Measurements from ENCODE around the gene OTUB2.
A peak's percentile ranks its signal among the peaks of the same experiment; 100 is the strongest.
"Not testable (repeated sequence)": the region's sequence is repeated elsewhere in the genome, so short reads cannot be mapped to it uniquely, and the experiment has no call there.

OTUB2 gene

DNA sequence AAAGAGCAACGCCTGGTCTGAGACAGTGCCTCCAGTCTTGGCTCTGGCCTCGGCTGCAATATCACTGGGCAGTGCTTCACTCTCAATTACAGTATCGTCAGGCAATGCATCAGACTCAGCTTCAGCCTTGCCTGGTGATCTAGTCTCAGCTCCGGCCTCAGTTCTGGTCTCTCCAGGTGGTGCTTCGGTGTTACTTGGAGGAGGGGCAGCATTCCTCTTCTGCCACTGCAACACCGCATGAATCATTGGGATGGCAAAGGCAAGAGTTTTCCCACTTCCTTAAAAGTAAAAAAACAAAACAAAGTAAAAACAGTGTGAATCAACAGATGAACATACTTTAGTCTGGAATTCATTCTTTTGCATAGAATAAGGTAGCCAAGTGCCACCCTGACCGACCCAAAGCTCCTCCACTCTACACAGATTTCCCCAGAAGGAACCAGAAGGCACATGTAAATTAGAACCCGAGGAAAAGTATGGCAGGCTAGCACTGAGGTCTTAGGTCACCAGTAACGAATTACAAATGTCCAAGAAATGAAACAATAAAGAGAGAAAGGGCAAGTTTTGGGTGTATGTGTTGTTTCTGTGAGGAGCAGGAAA, 36.3 kb downstream of the OTUB2 start:
- peak; percentile 75 for DNase-seq (ENCODE audit: low read depth)
- TF ChIP-seq, protein P1, sequence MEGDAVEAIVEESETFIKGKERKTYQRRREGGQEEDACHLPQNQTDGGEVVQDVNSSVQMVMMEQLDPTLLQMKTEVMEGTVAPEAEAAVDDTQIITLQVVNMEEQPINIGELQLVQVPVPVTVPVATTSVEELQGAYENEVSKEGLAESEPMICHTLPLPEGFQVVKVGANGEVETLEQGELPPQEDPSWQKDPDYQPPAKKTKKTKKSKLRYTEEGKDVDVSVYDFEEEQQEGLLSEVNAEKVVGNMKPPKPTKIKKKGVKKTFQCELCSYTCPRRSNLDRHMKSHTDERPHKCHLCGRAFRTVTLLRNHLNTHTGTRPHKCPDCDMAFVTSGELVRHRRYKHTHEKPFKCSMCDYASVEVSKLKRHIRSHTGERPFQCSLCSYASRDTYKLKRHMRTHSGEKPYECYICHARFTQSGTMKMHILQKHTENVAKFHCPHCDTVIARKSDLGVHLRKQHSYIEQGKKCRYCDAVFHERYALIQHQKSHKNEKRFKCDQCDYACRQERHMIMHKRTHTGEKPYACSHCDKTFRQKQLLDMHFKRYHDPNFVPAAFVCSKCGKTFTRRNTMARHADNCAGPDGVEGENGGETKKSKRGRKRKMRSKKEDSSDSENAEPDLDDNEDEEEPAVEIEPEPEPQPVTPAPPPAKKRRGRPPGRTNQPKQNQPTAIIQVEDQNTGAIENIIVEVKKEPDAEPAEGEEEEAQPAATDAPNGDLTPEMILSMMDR (conservative IDR thresholded peaks at IDR 0.05; ENCODE audit: low read length): no peak
- H3K4me3 ChIP-seq (ENCODE audit: low read length): no peak overlapping the region

DNA sequence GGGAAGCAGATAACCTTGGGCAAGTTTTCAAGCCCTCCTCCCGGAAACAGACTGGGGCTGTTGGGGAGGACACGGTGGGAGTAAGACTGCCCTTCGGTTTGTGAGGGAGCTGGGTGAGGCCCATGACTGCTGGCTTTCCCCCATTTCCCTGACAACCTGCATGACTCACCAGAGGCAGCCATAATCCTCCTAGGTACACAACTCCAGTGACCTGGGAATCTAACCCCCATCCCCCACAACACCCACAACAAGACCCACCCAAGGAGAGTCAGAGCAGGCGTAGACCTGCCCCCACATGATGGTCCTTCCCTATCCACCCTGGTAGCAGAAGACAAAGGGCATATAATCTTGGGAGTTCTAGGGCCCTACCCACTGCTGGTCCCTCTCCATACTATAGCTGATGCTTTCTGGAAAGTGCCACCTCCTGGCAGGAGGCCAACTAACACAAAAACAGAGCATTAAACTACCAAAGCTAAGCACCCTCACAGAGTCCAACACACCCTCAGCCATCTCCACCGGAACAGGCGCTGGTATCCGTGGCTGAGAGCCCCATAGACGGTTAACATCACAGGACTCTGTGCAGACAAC, 40.0 kb downstream of the OTUB2 start:
- H3K4me3 ChIP-seq (ENCODE audit: low read length): no peak overlapping the region
- DNase-seq (ENCODE audit: low read depth): no peak
- TF ChIP-seq, protein P1 (conservative IDR thresholded peaks at IDR 0.05; ENCODE audit: low read length): no peak

DNA sequence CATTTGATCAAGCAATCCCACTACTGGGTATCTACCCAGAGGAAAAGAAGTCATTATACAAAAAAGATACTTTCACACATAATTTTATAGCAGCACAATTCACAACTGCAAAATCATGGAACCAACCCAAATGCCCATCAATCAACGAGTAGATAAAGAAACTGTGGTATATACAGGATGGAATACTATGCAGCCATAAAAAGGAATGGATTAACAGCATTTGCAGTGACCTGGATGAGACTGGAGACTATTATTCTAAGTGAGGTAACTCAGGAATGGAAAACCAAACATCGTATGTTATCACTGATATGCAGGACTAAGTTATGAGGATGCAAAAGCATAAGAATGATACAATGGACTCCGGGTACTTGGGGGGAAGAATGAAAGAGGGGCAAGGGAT, 45.9 kb downstream of the OTUB2 start:
- DNase-seq (ENCODE audit: low read depth); H3K4me3 ChIP-seq (ENCODE audit: low read length): not testable (repeated sequence)

DNA sequence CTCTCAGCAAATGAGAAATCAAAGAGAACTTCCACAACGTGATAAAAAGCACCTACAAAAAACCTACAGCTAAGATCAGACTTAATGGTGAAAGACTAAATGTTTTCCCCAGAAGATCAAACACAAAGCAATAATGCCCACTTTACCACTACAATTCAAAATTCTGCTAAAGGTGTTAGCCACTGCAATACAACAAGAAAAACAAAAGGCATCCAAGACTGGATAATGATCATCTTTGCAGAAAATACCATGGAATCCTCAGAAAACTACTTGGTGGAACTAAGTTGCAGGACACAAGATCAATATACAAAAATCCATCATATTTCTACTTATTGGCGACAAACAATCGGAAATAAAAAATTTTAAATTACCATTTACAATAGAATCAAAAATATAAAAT, 48.4 kb downstream of the OTUB2 start:
- TF ChIP-seq, protein P1 (conservative IDR thresholded peaks at IDR 0.05; ENCODE audit: low read length): no peak
- DNase-seq (ENCODE audit: low read depth): no peak
- H3K4me3 ChIP-seq (ENCODE audit: low read length): no peak overlapping the region

DNA sequence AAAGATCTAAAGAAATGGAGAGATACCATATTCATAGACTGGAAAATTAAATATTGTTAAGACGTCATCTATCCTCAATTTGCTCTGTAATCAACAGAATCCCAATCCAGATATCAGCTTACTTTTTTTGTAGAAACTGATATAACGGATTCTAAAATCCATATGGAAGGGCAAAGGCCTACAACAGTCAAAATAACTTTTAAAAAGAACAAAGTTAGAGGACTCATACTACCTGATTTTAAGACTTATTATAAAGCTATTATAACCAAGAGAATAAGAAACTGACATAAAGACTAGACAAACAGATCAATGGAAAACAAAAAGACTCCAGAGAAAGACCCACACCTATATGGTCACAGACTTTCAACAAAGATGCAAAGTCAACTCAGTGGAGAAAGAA, 48.9 kb downstream of the OTUB2 start:
- H3K4me3 ChIP-seq (ENCODE audit: low read length): no peak overlapping the region
- TF ChIP-seq, protein P1 (conservative IDR thresholded peaks at IDR 0.05; ENCODE audit: low read length): no peak
- DNase-seq (ENCODE audit: low read depth): no peak

DNA sequence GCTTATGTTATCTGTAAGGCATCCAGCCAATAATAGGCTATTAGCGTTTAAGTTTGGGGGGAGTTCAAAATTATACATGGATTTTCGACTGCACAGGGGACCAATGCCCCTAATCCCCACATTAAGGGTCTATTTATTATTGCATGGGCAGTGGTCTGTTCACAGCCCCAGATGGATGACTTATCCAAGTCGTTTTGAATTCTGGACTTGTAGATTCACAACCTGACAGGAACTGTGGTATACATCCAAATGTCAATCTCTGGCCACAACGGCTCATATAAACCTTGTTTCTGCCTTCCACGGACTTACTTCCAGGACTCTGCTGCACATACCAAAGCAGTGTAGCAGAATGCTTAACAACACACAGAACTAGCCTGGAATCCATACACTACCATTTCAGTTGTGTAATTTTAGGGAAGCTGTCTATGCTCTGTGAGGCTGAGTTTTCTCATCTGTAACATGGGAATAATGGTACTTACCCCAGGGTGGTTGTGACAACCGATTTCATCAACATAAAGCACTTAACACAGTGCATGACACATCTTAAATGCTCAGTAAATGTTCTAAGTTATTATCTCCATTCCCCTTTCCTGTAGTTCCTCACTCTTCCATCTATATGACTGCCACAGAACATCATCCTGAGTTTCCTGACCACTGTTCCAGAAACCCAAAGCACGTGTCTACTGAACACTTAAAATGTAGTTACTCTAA, 51.1 kb downstream of the OTUB2 start:
- no peak overlapping the region for H3K4me3 ChIP-seq (ENCODE audit: low read length)
- TF ChIP-seq, protein P1 (conservative IDR thresholded peaks at IDR 0.05; ENCODE audit: low read length): no peak
- DNase-seq (ENCODE audit: low read depth): no peak

DNA sequence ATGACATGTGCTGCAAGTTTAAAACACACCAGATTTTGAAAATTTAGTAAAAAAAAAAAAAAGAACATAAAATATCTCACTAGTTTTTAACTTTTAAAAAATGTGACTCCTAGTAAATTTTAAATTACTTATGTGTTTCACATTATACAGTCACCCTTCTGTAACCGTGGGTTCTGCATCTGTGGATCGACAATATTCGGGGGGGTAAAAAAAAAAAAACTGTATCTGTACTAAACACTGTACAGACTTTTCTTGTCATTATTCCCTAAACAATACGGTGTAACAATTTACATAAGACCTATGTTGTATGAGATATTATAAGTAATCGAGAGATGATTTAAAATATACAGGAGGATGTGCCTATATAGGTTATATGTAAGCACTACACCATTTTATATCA, 51.7 kb downstream of the OTUB2 start:
- TF ChIP-seq, protein P1 (conservative IDR thresholded peaks at IDR 0.05; ENCODE audit: low read length): no peak
- no peak overlapping the region for H3K4me3 ChIP-seq (ENCODE audit: low read length)
- DNase-seq (ENCODE audit: low read depth): no peak
